NCI-H2227 treated with DMSO at 0.1 percent for 48 hours (cell line): Measurements from ENCODE around the gene SLC6A19.
A peak's percentile ranks its signal among the peaks of the same experiment; 100 is the strongest.

ENCODE experiments used
- DNase-seq: peaks from one replicate; lab custom pipeline; 2025; lab: John Stamatoyannopoulos, UW

SLC6A19 gene

DNA sequence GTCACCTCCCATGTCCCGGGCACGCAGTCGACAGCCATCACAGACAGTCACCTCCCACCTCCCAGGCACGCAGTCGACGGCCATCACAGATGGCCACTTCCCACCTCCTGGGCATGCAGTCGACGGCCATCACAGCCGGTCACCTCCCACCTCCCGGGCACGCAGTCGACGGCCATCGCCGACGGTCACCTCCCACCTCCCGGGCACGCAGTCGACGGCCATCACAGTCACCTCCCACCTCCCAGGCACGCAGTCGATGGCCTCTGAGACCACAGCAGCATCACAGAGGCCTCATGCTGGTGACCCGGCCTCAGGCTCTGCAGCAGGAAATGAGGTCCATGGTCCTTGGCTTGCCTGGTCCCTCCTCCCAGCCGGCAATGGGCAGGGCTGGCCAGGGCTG is 5.5 kb upstream of the SLC6A19 start:
- DNase-seq = no peak

GRCh38 chr5:1196562-1196961 is 4.8 kb upstream of the SLC6A19 start:
- DNase-seq = no peak

- DNase-seq = no peak
Observed at GRCh38 chr5:1197876-1198666, 3.3 kb upstream of the SLC6A19 start.

DNA sequence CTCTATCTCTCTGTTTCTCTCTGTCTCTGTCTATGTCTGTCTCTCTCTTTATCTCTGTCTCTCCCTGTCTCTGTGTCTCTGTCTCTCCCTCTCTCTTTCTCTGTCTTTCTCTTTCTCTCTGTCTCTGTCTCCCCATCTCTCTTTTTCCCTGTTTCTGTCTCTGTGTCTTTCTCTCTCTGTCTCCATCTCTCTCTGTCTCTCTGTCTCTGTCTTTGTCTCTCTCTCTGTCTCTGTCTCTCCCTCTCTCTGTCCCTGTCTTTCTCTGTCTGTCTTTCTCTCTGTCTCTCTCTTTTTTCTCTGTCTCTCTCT is 2.1 kb upstream of the SLC6A19 start:
- DNase-seq = no peak

GRCh38 chr5:1199649-1200494 is 1.5 kb upstream of the SLC6A19 start:
- no peak for DNase-seq

DNA sequence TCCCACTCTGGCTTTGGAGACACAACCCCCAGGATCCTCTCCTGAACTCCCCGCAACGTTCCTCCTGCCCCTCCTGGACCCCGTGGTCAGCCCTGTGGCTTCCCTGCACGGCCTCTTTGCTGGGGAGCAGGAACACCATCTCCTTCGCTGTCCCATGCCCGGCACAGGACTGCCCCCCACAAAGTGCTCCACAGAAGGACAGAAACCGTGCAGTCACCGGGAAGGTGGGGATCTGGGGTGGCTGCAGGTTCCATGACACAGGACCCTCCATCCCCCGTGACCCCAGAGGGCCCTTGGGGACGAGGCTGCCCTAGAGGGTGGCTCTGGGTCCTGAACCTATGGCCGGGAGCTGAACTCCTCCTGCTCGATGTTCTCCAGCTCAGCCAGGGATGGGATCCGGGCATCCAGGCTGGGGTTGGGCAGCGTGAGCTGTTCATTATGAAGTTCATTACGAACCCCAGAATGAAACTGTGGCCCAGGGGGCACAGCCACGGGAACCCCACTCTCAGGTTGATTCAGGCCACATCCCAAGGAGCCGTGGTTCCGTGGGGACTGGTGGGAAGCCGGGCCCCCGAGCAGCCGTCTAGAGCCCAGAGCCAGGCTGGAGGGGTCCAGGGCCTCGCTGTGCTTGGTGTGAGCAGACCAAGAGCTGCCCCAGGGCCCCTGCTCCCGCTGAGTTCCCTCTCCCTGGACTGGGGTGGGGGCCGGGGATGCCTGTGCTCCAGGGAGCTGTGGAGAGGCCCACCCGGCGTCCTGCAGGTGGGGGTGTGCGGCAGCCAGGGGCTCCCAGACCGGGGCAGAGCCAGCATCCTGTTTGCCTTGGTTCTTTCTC is 684 bp upstream of the SLC6A19 start:
- no peak for DNase-seq

DNA sequence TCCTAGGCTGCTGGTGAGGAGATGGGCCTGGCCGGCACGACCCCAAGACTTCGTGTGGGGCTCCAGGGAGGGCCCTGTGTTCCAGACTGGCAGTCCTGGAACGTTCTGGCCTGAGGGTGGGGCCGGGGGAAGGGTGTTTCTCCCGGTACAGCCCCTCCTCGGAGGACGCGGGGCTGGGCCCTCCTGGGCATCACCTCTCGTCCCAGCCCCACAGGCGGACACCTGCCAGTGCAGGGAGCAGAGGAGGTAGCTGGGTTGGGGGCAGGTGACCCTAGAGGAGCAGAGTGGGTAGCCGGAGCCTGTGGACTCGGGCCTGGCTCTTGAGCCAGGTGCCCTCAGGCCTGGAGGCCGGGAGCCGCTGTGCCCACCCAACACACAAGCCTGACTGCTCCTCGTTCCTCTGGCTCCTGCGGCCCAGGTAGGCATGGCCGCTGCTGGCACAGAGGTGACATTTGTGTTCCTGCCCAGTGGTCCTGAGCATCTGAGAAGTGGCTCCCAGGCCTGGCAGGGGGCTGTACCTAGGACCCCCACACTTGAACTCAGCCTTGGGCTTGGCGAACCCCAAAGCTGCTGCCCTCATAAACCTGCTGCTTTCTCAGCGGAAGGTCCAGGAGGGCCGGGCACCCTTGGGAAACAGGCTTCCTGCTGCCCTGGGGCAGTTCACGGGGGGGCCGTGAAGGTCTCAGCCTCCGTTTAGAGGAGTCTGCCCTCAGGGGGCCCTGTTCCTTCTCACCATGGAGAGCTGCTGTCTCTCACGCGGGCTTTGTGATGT is 817 bp downstream of the SLC6A19 start:
- DNase-seq = no peak

DNA sequence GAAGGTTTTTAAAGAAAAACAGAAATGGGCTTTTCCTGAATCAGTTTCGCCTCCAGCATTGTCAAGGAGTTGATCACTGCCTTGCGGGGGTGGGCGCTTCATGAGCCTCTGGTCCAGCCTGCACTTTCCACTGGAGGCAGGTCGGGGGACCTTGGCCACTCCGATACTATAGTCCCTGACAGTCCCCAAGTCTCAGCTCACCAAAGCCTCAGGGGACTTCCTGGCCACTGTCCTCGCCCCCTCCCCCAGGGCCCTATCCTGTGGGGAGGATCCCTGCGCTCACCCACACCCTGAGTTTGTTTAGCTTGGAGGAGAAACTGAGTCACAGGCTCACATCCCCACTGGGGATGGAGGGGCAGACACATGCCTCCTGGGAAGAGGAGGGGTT is 1.4 kb downstream of the SLC6A19 start:
- no peak for DNase-seq

GRCh38 chr5:1203311-1203967 is 2.0 kb downstream of the SLC6A19 start:
- DNase-seq = no peak

DNA sequence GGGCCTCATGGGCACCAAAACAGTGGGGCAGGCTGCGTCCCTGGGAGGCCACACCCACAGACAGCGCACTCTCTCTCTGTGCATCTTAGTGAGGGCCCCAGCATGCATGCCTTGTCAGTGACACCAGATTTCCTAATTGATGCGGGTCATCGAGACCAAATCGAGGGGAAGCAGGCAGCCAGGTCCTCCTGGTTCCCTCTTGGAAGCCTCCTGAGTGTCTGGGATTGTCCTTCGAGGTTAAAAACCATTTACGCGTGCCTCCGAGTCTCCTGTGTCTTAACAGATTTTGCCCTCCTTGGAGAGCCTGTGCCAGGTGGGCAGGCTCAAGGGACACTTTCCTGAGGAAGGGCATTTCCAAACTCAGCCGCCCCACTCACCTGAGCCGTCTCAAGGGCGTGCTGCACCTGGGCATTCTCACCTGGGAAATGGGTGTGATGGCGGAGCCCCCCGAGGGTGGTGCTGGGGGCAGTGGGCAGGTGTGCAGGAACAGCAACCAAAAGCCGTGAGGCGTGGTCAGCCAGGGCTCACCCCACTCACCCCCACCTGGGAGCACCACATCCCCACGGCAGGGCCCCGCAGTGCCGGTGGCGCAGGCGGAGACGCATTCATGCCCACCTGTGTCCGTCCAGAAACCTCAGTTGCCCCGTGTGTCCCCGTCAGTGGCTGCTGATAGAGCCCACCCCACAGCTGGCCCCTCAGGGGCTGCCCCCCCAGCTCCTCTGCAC is 2.7 kb downstream of the SLC6A19 start:
- DNase-seq = no peak

DNA sequence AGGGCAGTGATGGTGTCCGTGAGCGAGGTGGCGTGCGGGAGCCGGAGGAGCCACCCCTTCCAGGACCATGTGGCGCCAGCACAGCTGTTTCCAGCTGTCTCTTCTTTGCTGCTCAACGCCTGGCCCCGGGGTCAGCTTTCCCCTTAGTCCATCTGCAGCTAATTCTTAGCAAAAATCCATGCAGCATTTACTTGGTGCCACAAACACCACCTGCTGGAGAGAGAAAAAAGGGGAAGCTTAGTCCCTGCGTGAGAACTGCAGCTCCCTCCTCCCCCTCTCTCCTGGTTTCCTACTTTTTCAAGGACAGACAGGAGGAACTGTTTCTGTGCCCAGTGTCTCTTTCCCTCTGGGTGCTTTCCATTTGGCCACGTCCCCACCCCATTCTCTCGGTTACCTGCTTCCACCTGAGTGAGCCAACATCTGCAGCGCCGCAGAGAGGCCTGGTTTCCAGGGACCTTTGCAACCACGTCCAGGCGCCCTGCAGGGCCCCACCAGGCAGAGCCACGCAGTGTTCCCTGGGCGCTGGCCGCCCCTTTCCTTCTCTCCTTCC is 3.4 kb downstream of the SLC6A19 start:
- DNase-seq = peak; percentile 81

DNA sequence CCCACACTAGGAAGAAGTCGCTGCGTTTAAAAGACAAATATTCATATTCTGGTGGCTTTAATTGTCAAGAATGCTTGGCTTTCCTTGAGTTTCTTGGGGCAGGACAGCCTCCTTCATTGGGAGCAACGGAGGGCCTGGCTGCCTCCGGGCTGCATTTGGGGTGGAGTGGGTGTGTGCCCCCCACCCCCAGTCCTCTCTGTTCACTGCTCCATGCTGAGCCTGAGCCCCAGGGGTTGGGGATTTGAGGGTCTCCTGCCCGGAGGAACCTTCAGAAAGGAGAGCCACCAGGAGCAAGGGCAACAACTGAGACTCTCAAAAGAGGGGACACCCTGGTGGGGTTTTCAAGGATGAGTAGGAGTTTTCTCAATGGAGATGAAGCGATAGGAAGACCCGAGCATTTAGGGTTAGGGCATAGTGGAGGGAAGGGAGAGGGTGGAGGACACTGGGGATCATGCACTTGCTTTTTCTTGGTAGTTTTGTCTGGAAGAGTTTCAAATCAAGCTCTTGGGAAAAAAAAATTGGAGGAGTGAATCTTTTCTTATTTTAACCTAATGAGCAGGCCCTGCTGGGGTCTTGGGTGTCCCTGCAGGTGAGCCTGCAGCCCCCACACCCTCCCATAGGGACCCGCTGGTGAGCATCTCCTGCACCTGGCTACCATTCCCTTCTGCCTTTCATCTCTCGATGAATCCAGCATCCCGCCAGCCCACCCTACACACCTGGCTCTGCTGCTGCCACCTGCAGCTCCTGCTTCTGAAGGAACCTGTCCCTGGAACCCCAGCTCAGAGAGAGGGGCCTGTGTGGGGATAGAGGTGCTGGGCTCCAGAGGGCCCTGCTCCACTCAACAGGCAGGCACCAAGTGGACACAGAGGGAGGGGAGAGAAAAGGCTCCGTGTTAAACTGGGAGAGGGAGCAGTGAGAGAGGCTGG is 4.1 kb downstream of the SLC6A19 start:
- DNase-seq = no peak

GRCh38 chr5:1206521-1207412 is 5.4 kb downstream of the SLC6A19 start:
- DNase-seq = no peak

DNA sequence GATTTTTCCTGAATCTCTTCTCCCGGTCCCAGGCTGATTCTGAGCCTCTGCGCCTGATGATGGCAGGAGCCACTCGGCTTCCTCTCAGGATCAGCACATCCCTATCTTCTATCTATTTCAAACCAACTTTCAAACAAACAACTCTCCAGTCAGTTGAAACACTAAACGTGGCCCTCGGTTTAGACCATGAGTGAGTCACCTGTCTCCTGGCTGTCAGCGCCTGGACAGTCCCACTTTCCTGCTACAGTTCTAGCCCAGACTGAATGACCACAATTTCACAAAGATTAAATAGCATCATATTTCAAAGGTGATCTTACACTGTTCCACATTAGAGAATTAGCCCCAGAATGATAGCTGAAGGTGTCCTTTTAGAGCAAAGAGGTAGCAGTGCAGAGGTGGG is 6.2 kb downstream of the SLC6A19 start:
- DNase-seq = no peak

- no peak for DNase-seq
Observed at GRCh38 chr5:1208221-1208742, 6.9 kb downstream of the SLC6A19 start.

DNA sequence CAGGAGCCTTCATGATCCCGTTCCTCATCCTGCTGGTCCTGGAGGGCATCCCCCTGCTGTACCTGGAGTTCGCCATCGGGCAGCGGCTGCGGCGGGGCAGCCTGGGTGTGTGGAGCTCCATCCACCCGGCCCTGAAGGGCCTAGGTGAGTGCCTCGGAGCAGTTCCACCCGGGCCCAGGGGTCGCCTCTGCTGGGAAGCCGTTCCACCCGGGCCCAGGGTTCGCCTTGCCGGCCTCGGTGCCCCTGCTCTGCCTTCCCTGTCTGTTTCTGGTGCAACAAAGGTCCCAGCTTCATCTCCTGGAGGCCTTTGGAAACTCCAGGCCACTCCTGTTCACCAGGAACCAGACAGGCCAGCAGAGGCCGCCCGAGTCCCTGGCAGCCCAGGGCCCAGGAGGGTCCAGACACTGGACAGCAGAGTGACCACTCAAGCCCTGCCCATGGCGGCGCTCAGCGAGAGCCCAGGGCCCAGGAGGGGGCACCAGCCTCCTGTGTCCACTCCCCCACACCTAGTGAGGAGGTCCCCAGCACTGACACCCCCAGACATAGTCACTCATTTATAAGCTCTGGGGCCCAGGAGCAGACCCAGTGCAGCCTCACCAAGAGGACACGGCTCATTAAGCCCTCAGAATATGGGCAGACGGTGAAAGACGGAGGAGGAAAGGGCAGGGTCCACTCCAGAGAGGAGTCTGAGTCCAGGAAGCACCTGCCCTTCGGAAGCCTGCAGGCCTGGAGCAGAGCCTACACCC is 7.5 kb downstream of the SLC6A19 start:
- no peak for DNase-seq

GRCh38 chr5:1209489-1209852 is 8.1 kb downstream of the SLC6A19 start:
- DNase-seq = no peak
